Measurements from ENCODE around the gene CD274. TPM values are rescaled to one million over a fixed set of nuclear protein-coding genes. Genes with fewer than 3 reads are reported as not detected.

Gene CD274
- total and polyA plus RNA-seq, 2 donors from 2014 or later, result 2.0 to 5.0 TPM

- H3K9me3 ChIP-seq (ENCODE audit: control insufficient read depth in 2 of 3, insufficient read depth in 1 of 3, low read length in 3 of 3), result no peaks in the 10 kb centered on the region
- H3K4me3 ChIP-seq (ENCODE audit: low read length in 3 of 3), result no peak overlapping the region
- no peak overlapping the region for H3K27ac ChIP-seq (ENCODE audit: low read depth in 2 of 2, low read length in 2 of 2)
- no peak overlapping the region for H3K9ac ChIP-seq (ENCODE audit: low read length in 3 of 3)
- H3K27me3 ChIP-seq (ENCODE audit: control insufficient read depth, insufficient read depth, low read length), result no peaks in the 10 kb centered on the region
- no peak for TF ChIP-seq CTCF (IDR thresholded peaks at IDR 0.05; ENCODE audit: borderline replicate concordance, extremely low read depth, insufficient read depth)
- H3K4me1 ChIP-seq (ENCODE audit: control insufficient read depth in 2 of 3, insufficient read depth in 2 of 3, low read depth in 1 of 3, low read length in 3 of 3), result no peaks in the 10 kb centered on the region
- no peaks in the 10 kb centered on the region for H3K36me3 ChIP-seq (ENCODE audit: control insufficient read depth in 2 of 3, insufficient read depth in 3 of 3, low read length in 3 of 3)
- DNase-seq (no peak), FAIRE-seq (no peak)
- intact Hi-C loops (cut with DNase I), result no loop called here
Measured at GRCh38 chr9:5511476-5511875, 61.1 kb downstream of the CD274 start.

GRCh38 chr9:5511935-5512580 lies 61.7 kb downstream of the CD274 start:
- no peak for FAIRE-seq
- Histone ChIP-seq H3K9ac (ENCODE audit: low read length in 3 of 3) (no peak overlapping the region), H3K4me3 (ENCODE audit: low read length in 3 of 3) (no peak overlapping the region), H3K9me3 (ENCODE audit: control insufficient read depth in 2 of 3, insufficient read depth in 1 of 3, low read length in 3 of 3) (no peaks in the 10 kb centered on the region), H3K4me1 (ENCODE audit: control insufficient read depth in 2 of 3, insufficient read depth in 2 of 3, low read depth in 1 of 3, low read length in 3 of 3) (no peaks in the 10 kb centered on the region), H3K27ac (ENCODE audit: low read depth in 2 of 2, low read length in 2 of 2) (no peak overlapping the region), H3K27me3 (ENCODE audit: control insufficient read depth, insufficient read depth, low read length) (no peaks in the 10 kb centered on the region), H3K36me3 (ENCODE audit: control insufficient read depth in 2 of 3, insufficient read depth in 3 of 3, low read length in 3 of 3) (no peaks in the 10 kb centered on the region)
- no peak for TF ChIP-seq CTCF (IDR thresholded peaks at IDR 0.05; ENCODE audit: borderline replicate concordance, extremely low read depth, insufficient read depth)
- DNase-seq, result no peak
- intact Hi-C loops (cut with DNase I), result no loop called here

- Histone ChIP-seq H3K9ac (ENCODE audit: low read length in 3 of 3) (no peak overlapping the region), H3K4me1 (ENCODE audit: control insufficient read depth in 2 of 3, insufficient read depth in 2 of 3, low read depth in 1 of 3, low read length in 3 of 3) (no peaks in the 10 kb centered on the region), H3K36me3 (ENCODE audit: control insufficient read depth in 2 of 3, insufficient read depth in 3 of 3, low read length in 3 of 3) (no peaks in the 10 kb centered on the region), H3K9me3 (ENCODE audit: control insufficient read depth in 2 of 3, insufficient read depth in 1 of 3, low read length in 3 of 3) (no peaks in the 10 kb centered on the region), H3K27me3 (ENCODE audit: control insufficient read depth, insufficient read depth, low read length) (no peaks in the 10 kb centered on the region), H3K27ac (ENCODE audit: low read depth in 2 of 2, low read length in 2 of 2) (no peak overlapping the region), H3K4me3 (ENCODE audit: low read length in 3 of 3) (no peak overlapping the region)
- intact Hi-C loops (cut with DNase I), result no loop called here
- DNase-seq, result no peak
- no peak for FAIRE-seq
- no peak for TF ChIP-seq CTCF (IDR thresholded peaks at IDR 0.05; ENCODE audit: borderline replicate concordance, extremely low read depth, insufficient read depth)
Measured at GRCh38 chr9:5512658-5513452, 62.5 kb downstream of the CD274 start.
